DMS153 (cell line): ENCODE results near the gene NGEF.

Experiments
- DNase-seq: peaks from one replicate; lab custom pipeline; 2025; lab: John Stamatoyannopoulos, UW

Gene NGEF

GRCh38 chr2:232884001-232884421, 129.0 kb downstream of the NGEF start:
- no peak for DNase-seq

GRCh38 chr2:232883116-232883721, 129.8 kb downstream of the NGEF start:
- DNase-seq: no peak

GRCh38 chr2:232882505-232883115, 130.4 kb downstream of the NGEF start:
- DNase-seq: no peak

DNA sequence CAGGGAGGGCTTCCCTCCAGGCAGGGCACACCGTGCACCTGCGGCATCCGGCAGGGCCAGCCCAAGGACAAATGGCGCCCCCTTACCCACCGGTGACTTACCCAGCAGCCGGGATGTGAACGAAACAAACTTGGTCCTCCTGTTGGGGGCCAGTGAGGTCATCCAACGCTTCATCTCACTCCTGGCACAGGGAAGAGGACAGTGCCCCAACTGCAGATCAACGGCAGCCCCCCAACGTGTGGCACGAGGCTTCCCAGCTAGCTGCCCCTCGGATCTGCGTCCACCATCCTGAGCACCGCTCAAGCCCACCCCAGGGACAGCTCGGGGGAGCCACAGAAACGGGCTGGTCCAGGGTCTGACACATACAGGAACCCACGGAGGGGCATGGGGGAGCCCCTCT, 131.0 kb downstream of the NGEF start:
- DNase-seq: no peak

GRCh38 chr2:232880764-232881351, 132.2 kb downstream of the NGEF start:
- DNase-seq: no peak

- DNase-seq: no peak
These were observed 133.2 kb downstream of the NGEF start for GRCh38 chr2:232879618-232880494.

GRCh38 chr2:232878855-232879617, 134.0 kb downstream of the NGEF start:
- DNase-seq: no peak

DNA sequence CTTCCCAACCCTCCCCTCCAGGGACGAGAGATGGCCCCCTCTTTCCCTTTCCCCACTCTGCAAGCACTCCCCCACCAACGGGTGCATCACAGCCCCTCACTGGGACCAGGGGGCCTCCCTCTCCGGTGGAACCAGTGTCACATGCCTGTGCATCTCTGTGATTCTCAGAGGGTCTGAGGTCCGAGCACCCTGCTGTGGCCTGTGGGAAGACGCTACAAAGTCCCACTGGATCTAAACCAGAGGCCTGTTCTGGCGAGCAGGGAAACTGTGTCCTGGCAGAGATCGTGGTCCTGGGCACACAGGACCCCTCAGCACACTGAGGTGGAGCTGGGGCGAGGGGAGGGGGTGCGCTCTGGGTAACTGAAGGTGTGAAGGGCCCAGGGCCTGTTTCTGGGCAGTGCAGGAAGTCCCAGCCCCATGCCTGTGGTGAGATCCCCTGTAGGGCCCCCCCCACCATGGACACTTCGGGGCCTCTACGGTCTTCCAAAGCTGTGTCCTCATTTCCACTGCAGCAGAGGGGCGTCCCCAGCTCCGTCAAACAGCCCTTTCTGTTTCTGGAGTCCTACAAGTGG, 135.0 kb downstream of the NGEF start:
- no peak for DNase-seq

DNA sequence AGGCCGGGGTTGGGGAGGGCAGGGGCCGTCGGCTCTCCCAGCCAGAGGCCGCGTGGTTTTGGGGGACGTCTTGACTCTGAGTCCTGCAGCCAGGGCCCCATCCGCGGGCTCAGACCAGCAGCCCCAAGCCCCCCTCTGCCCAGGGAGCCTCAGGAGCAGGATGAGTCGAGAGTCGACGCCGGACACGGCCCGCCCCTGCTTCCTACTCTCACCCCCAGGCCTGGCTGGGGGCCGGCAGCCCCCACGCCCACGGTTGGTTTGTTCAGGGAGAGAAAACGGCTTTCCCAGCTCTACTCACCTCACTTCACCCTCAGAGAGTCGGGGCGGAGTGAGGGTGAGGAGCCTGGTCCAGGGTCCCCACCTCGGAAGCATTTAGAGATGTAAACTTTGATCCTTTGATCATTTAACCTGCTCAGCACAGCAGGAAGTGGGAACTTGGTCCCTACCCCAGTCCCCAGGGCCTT, 136.0 kb downstream of the NGEF start:
- no peak for DNase-seq

- peak; percentile 16 for DNase-seq
These were observed 136.7 kb downstream of the NGEF start for GRCh38 chr2:232876161-232876977.

GRCh38 chr2:232875256-232876121, 137.6 kb downstream of the NGEF start:
- no peak for DNase-seq

DNA sequence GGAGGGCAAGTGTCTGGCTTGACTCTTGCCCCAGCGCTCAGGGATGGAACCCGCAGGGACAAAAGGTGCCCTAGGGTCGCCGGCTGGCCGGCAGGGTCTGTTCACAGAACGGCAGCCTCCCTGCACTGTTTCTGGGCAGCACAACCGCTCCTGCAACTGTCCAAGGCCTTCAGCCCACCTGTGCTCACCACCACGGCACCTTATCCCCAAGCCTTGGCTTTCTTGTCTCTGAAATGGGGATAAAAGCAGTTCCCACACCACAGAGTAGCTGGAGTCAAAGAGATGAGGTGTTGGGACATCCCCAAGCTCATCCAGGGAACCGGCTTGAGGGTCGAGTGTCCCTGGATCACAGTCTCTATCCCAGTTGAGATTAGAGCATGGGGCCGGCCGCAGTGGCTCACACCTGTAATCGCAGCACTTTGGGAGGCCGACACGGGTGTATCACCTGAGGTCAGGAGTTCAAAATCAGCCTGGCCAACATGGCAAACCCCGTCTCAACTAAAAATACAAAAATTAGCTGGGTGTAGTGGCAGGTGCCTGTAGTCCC, 138.3 kb downstream of the NGEF start:
- DNase-seq: no peak

DNA sequence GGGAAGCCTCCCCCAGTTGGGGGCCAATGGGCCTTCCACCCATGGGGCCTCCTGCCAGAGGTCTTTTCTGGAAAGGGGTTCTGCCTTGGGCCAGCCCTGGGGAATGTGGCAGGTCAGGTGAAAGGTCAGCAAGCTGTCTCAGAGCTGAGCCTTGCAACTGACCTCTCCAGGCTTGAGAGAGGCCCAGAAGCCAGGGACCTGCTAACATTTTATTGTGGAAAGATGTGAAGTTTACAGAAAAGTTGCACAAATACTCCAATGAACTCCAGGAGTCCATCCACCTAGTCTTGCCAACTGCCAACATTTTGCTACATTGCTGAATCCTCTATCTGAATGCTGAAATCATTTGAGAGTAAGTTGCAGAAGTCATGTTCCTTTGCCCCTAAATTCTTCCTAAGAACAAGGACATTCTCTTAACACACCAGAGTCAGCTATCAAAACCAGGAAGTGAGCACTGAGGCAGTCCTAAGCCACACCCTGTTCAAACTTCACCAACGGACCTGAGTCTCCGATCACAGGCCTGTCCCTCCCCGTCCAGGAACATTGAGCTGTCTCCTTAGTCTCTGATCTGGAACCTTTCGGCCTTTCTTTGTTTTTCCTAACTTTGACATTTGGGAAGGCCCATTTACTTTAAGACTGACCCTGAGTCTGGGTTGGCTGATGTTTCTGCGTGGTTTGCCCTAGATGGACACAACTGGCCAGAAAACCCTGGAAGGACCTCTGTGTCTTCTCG, 139.0 kb downstream of the NGEF start:
- no peak for DNase-seq

DNA sequence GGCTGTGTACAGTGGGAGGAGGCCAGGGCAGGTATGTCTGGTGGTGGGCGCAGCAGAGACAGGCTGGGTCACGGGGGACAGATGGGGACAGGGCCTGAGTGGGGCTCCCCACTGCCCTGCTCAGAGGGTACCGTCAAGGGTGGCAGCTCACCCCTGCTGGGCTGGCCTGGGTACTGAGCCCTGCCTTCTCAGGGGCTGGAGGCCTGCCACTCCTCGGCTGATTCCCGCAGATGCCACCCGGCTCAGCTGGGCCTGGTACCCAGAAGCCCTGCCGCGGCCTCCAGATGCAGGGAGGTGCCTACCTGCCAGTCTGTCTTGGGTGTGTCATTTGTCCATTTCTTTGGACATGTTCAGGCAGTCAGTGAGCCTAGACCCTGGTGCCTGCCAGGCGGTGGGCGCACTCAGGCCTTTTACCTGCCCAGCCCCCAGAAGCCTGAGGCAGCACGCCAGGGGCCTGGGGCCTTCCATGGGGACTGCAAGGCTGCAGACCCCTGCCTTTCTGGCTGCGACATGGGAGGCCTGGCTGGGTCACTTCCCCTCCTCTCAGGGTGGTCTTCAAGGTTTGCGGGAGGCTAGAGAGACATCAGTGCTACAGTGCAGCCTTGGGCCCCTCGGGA, 139.7 kb downstream of the NGEF start:
- DNase-seq: no peak

DNA sequence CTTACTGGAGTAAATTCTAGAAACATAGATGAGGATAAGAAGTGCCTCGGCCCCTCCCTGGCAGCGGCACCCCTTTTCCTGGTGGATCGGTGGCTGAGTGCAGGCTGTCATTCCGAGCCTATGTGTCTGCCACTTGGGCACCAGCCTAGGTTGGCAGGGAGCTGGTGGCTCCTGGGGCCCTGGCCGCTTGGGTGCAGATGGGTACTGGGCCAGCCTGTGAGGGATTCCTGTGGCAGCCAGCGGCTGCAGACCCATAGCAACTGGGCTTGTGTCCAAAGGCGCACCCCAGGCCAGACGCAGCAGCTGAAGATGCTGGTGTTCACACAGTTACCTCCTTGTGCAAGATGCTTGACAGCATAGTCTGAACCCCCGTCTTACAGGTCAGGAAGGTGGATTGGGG, 140.2 kb downstream of the NGEF start:
- no peak for DNase-seq

DNA sequence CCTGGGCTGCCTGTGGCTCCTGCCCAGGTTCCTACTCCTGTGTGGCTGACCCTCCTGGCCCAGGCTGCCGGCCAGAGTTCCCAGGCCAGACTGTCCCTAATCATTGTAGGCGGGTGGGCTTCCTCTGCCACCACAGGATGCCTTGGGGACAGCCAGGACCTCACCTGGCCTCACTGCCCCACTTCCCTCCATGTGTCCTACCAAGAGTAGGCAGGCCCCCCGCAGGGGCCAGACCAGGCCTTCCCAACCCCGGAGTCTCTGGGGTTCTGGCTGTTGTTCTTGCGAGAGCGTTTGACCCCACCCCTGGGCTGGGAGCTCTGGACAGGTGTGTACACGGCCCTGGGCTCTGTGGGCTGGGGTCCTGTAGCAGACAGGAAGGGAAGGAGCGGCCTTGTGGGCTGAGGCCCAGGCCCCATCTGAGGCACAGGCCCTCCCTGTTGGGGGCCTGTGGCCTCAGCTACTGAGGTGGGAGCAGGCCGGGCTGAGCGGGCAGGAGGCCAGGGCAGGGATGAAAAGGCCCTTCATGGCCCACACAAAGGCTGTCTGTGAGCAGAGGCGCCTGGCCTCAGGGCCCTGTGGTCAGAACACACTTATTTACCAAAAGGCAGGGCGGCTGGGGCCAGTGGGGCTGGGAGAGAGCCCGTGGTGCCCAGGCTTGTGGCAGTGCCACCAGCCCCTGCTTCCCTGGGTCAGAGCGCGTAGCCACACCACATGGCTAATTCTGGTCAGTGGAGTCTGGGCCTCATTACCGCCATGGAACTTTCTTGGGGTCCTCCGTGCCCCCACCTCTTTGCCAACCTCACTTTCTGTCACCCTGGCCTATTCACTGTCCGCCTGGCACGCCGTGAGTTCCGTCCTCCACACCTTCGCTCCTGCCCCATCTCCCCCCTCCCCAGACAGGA, 141.0 kb downstream of the NGEF start:
- no peak for DNase-seq

- DNase-seq: no peak
These were observed 141.6 kb downstream of the NGEF start for GRCh38 chr2:232871418-232871834.
